Liver (tissue), 9 donors: ENCODE data around the gene KCNQ1. TPM values are rescaled to one million over a fixed set of nuclear protein-coding genes. Genes with fewer than 3 reads are reported as not detected.

Source experiments
- DNase-seq: peaks from one replicate; pipeline ENCODE4 v3.0.0-alpha.2; 2017; ENCODE audit warnings: low spot score
- H3K27ac ChIP-seq, 2 donors: one replicate each; pipeline ENCODE4 v1.7.0; 2013; ENCODE audit warnings: inconsistent platforms in 2 of 2, low read length in 2 of 2, control low read depth in 1 of 2, low read depth in 1 of 2, mild to moderate bottlenecking in 1 of 2
- H3K27me3 ChIP-seq, 4 donors: one replicate each; pipeline versions ENCODE4 v1.6.1 to v1.7.0; 2013; ENCODE audit warnings: low read length in 3 of 4, inconsistent platforms in 1 of 4, mild to moderate bottlenecking in 1 of 4, moderate library complexity in 1 of 4; ENCODE audit not compliant: control insufficient read depth in 4 of 4, insufficient read depth in 4 of 4
- H3K36me3 ChIP-seq, 4 donors: one replicate each; pipeline versions ENCODE4 v1.6.1 to v1.7.0; 2013; ENCODE audit warnings: low read length in 3 of 4, mild to moderate bottlenecking in 3 of 4, low read depth in 1 of 4, moderate library complexity in 1 of 4; ENCODE audit not compliant: control insufficient read depth in 4 of 4, insufficient read depth in 3 of 4
- H3K4me1 ChIP-seq, 4 donors: one replicate each; pipeline versions ENCODE4 v1.6.1 to v1.7.0; 2013; ENCODE audit warnings: low read length in 3 of 4, mild to moderate bottlenecking in 3 of 4, moderate library complexity in 1 of 4; ENCODE audit not compliant: control insufficient read depth in 4 of 4, insufficient read depth in 4 of 4
- H3K4me3 ChIP-seq, 3 donors: one replicate each; pipeline versions ENCODE4 v1.6.1 to v1.7.0; 2013; ENCODE audit warnings: low read length in 3 of 3, control low read depth in 1 of 3, low read depth in 1 of 3, mild to moderate bottlenecking in 1 of 3
- H3K9ac ChIP-seq, 2 donors: one replicate each; pipeline ENCODE4 v1.7.0; 2013; ENCODE audit warnings: low read length in 2 of 2, mild to moderate bottlenecking in 2 of 2, moderate library complexity in 2 of 2, control low read depth in 1 of 2, low read depth in 1 of 2
- H3K9me3 ChIP-seq, 4 donors: one replicate each; pipeline versions ENCODE4 v1.6.1 to v1.7.0; 2013; ENCODE audit warnings: low read length in 3 of 4; ENCODE audit not compliant: control insufficient read depth in 4 of 4
- ATF3 ChIP-seq: IDR thresholded peaks from 2 replicates; pipeline ENCODE4 v1.6.1; 2016; ENCODE audit warnings: antibody characterized with exemption
- CTCF ChIP-seq: fragments of 150-350 bp; IDR thresholded peaks from 2 replicates; pipeline ENCODE4 v1.5.1; 2017; ENCODE audit warnings: improper control_type of control experiment, low read depth, low read length; ENCODE audit not compliant: missing input control
- EGR1 ChIP-seq, 2 donors: IDR thresholded peaks; 2 replicates each; pipeline ENCODE4 v1.6.1; 2016 to 2018; ENCODE audit warnings: antibody characterized with exemption in 2 of 2, low read depth in 2 of 2
- FOXA1 ChIP-seq: IDR thresholded peaks from 2 replicates; pipeline ENCODE4 v1.6.1; 2016; ENCODE audit warnings: antibody characterized with exemption
- FOXA2 ChIP-seq: IDR thresholded peaks from 2 replicates; pipeline ENCODE4 v1.6.1; 2016; ENCODE audit warnings: antibody characterized with exemption
- GABPA ChIP-seq, 2 donors: IDR thresholded peaks in 1 of 2; conservative IDR thresholded peaks in 1 of 2; 2 replicates each; pipeline ENCODE4 v1.6.1; 2016; ENCODE audit warnings: antibody characterized with exemption in 2 of 2, mild to moderate bottlenecking in 1 of 2, moderate library complexity in 1 of 2
- HNF4A ChIP-seq, 2 donors: conservative IDR thresholded peaks; 2 replicates each; pipeline ENCODE4 v1.6.1; 2016; ENCODE audit warnings: antibody characterized with exemption in 2 of 2, mild to moderate bottlenecking in 2 of 2
- HNF4G ChIP-seq: IDR thresholded peaks from 2 replicates; pipeline ENCODE4 v1.6.1; 2016; ENCODE audit warnings: antibody characterized with exemption
- MAX ChIP-seq: IDR thresholded peaks from 2 replicates; pipeline ENCODE4 v1.6.1; 2016; ENCODE audit warnings: antibody characterized with exemption
- NR2F2 ChIP-seq: IDR thresholded peaks from 2 replicates; pipeline ENCODE4 v1.6.1; 2016; ENCODE audit warnings: antibody characterized with exemption
- REST ChIP-seq: IDR thresholded peaks from 2 replicates; pipeline ENCODE4 v1.6.1; 2016; ENCODE audit warnings: antibody characterized with exemption, mild to moderate bottlenecking
- RXRA ChIP-seq, 2 donors: IDR thresholded peaks; 2 replicates each; pipeline ENCODE4 v1.6.1; 2017 to 2018; ENCODE audit warnings: antibody characterized with exemption in 2 of 2, mild to moderate bottlenecking in 1 of 2
- SP1 ChIP-seq: IDR thresholded peaks from 2 replicates; pipeline ENCODE4 v1.6.1; 2018; ENCODE audit warnings: antibody characterized with exemption, mild to moderate bottlenecking
- TAF1 ChIP-seq: conservative IDR thresholded peaks from 2 replicates; pipeline ENCODE4 v1.6.1; 2016; ENCODE audit warnings: antibody characterized with exemption, mild to moderate bottlenecking
- YY1 ChIP-seq: IDR thresholded peaks from 2 replicates; pipeline ENCODE4 v1.6.1; 2016; ENCODE audit warnings: antibody characterized with exemption, mild to moderate bottlenecking
- WGBS: extraction: QIAGEN DNeasy Blood & Tissue Kit; methylation state at CpG from one replicate; pipeline ENCODE4 v1.1.7; 2013; 5-methylcytosine and 5-hydroxymethylcytosine counted together
- polyA plus RNA-seq, 2 donors: library from polyadenylated mRNA; stranded (reverse) in 1 of 2; unstranded in 1 of 2; fragments of 200-250 nt in 1 of 2; fragments of >200 nt in 1 of 2; fragmentation: Nextera tagmentation in 1 of 2; extraction: Ambion mirVana in 1 of 2; gene quantifications; one replicate each; pipeline versions ENCODE4 v1.2.1 to v1.2.3, GENCODE V29; 2013 to 2015
- total RNA-seq, 2 donors: library from RNA; depleted of rRNA; stranded (reverse); fragments of >200 nt; gene quantifications; one replicate each; pipeline ENCODE4 v1.2.3, GENCODE V29; 2014
- donor health status: healthy.
- donor health status: healthy.
- donor health status: healthy.
- donor health status: healthy.
- donor health status: healthy.

Gene KCNQ1
- total and polyA plus RNA-seq, 4 donors = 0.31 to 2.2 (median 1.5) TPM

- H3K36me3 ChIP-seq = peaks cover 0 to 2% (median 0%) of the 10 kb centered on the region in 4 donors
- no peak overlapping the region for H3K9ac ChIP-seq
- H3K4me1 ChIP-seq = no peaks in the 10 kb centered on the region
- no peak for DNase-seq
- TF ChIP-seq MAX = no peak
- TF ChIP-seq YY1 = no peak
- TF ChIP-seq FOXA2 = no peak
- TF ChIP-seq HNF4A (conservative IDR thresholded peaks at IDR 0.05) = no peak
- WGBS = 75% methylated on average over 1 of the region's 1 CpG
- H3K27ac ChIP-seq = no peak overlapping the region
- H3K4me3 ChIP-seq = no peak overlapping the region
- no peaks in the 10 kb centered on the region for H3K27me3 ChIP-seq
- no peaks in the 10 kb centered on the region for H3K9me3 ChIP-seq
These were observed 233.6 kb downstream of the KCNQ1 start for GRCh38 chr11:2678396-2678795.

- Histone ChIP-seq H3K4me3 (no peak overlapping the region), H3K4me1 (no peaks in the 10 kb centered on the region), H3K36me3 (peaks cover 0 to 2% (median 0%) of the 10 kb centered on the region in 4 donors), H3K27me3 (no peaks in the 10 kb centered on the region), H3K9me3 (no peaks in the 10 kb centered on the region), H3K27ac (no peak overlapping the region), H3K9ac (no peak overlapping the region)
- DNase-seq = no peak
- WGBS = 95% methylated on average over 2 of the region's 2 CpGs
- no peak for TF ChIP-seq FOXA1
- TF ChIP-seq YY1 = no peak
- no peak for TF ChIP-seq ATF3
These were observed 234.3 kb downstream of the KCNQ1 start for GRCh38 chr11:2679011-2679676.

- TF ChIP-seq TAF1 = no peak
- TF ChIP-seq EGR1 (IDR thresholded peaks at IDR 0.05; ENCODE audit: low read depth in 2 of 2) = no peak
- no peak for TF ChIP-seq RXRA (IDR thresholded peaks at IDR 0.05)
- no peak for TF ChIP-seq SP1
- no peak for TF ChIP-seq GABPA (IDR thresholded peaks at IDR 0.05 in 1 of 2, conservative IDR thresholded peaks at IDR 0.05 in 1 of 2)
- TF ChIP-seq MAX = no peak
- no peak for TF ChIP-seq NR2F2
- TF ChIP-seq REST = no peak
- TF ChIP-seq HNF4A (conservative IDR thresholded peaks at IDR 0.05) = no peak
- TF ChIP-seq HNF4G = no peak
- TF ChIP-seq YY1 = no peak
- TF ChIP-seq CTCF = no peak
- TF ChIP-seq FOXA2 = no peak
- Histone ChIP-seq H3K4me1 (no peaks in the 10 kb centered on the region), H3K27ac (no peak overlapping the region), H3K4me3 (no peak overlapping the region), H3K27me3 (no peaks in the 10 kb centered on the region), H3K9me3 (no peaks in the 10 kb centered on the region), H3K9ac (no peak overlapping the region), H3K36me3 (peaks cover 0 to 2% (median 0%) of the 10 kb centered on the region in 4 donors)
- WGBS = 83% methylated on average over 5 of the region's 5 CpGs
- no peak for DNase-seq
These were observed 236.8 kb downstream of the KCNQ1 start for GRCh38 chr11:2681408-2682145.
